Gastrocnemius medialis (tissue), 4 donors: Measurements from ENCODE around the gene OGDH.

Experiments
- CTCF ChIP-seq, 5 experiments: fragments of 450-650 bp in 3 of 5; fragments of 200-600 bp in 2 of 5; sonication (generic) in 2 of 5; IDR thresholded peaks in 4 of 5; conservative IDR thresholded peaks in 1 of 5; 1 replicate in 4 of 5; 2 replicates in 1 of 5; pipeline ENCODE4 v1.5.1; 2016 to 2019; ENCODE audit warnings: antibody characterized with exemption in 5 of 5, mild to moderate bottlenecking in 3 of 5, moderate library complexity in 3 of 5
- POLR2A ChIP-seq, 2 donors: fragments of 450-650 bp; IDR thresholded peaks; one replicate each; pipeline ENCODE4 v1.6.1; 2017; ENCODE audit warnings: antibody characterized with exemption in 2 of 2, mild to moderate bottlenecking in 2 of 2, moderate library complexity in 2 of 2

GRCh38 chr7:44695756-44696155 is 89.3 kb downstream of the OGDH start:
- TF ChIP-seq CTCF (IDR thresholded peaks at IDR 0.05 in 4 of 5, conservative IDR thresholded peaks at IDR 0.05 in 1 of 5) = no peak
- TF ChIP-seq POLR2A (IDR thresholded peaks at IDR 0.05) = no peak
